Muscle layer of colon (tissue), 2 donors: ENCODE measurements around the gene OTOF.

Experiments
- H3K27ac ChIP-seq: one replicate; pipeline ENCODE4 v1.7.0; 2013; ENCODE audit warnings: low read depth, mild to moderate bottlenecking, low read length, moderate library complexity
- H3K27me3 ChIP-seq, 2 donors: one replicate each; pipeline ENCODE4 v1.7.0; 2013; ENCODE audit warnings: low read length in 2 of 2, mild to moderate bottlenecking in 2 of 2; ENCODE audit not compliant: insufficient read depth in 2 of 2, control insufficient read depth in 1 of 2
- H3K36me3 ChIP-seq: one replicate; pipeline ENCODE4 v1.7.0; 2013; ENCODE audit warnings: mild to moderate bottlenecking, low read length; ENCODE audit not compliant: insufficient read depth
- H3K4me1 ChIP-seq: one replicate; pipeline ENCODE4 v1.7.0; 2013; ENCODE audit warnings: mild to moderate bottlenecking, low read length; ENCODE audit not compliant: insufficient read depth
- H3K4me3 ChIP-seq, 2 donors: one replicate each; pipeline ENCODE4 v1.7.0; 2013; ENCODE audit warnings: low read length in 2 of 2, low read depth in 1 of 2, mild to moderate bottlenecking in 1 of 2, moderate library complexity in 1 of 2
- H3K9ac ChIP-seq: one replicate; pipeline ENCODE4 v1.7.0; 2013; ENCODE audit warnings: low read length
- H3K9me3 ChIP-seq: one replicate; pipeline ENCODE4 v1.7.0; 2013; ENCODE audit warnings: mild to moderate bottlenecking, low read length
- donor health status: abdominal sarcoma.
- donor health status: Adenocarcinoma of cecum.

Gene OTOF

DNA sequence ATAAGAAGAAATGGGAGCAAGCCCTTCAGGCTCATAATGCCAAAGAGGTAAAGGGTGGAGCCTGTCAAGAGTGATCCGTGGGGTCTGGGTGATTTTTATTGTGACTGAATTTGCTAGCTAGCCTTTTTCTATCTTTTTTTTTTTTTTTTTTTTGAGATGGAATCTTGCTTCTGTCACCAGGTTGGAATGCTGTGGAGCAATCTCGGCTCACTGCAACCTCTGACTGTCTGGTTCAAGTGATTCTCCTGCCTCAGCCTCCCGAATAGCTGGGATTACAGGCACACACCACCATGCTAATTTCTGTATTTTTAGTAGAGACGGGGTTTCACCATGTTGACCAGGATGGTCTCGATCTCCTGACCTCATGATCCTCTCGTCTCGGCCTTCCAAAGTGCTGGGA lies 47.1 kb downstream of the OTOF start:
- no peaks in the 10 kb centered on the region for H3K36me3 ChIP-seq
- H3K9me3 ChIP-seq = no peaks in the 10 kb centered on the region
- no peak overlapping the region for H3K27ac ChIP-seq
- no peak overlapping the region for H3K9ac ChIP-seq
- H3K4me1 ChIP-seq = no peaks in the 10 kb centered on the region
- no peaks in the 10 kb centered on the region for H3K27me3 ChIP-seq
- no peak overlapping the region for H3K4me3 ChIP-seq

DNA sequence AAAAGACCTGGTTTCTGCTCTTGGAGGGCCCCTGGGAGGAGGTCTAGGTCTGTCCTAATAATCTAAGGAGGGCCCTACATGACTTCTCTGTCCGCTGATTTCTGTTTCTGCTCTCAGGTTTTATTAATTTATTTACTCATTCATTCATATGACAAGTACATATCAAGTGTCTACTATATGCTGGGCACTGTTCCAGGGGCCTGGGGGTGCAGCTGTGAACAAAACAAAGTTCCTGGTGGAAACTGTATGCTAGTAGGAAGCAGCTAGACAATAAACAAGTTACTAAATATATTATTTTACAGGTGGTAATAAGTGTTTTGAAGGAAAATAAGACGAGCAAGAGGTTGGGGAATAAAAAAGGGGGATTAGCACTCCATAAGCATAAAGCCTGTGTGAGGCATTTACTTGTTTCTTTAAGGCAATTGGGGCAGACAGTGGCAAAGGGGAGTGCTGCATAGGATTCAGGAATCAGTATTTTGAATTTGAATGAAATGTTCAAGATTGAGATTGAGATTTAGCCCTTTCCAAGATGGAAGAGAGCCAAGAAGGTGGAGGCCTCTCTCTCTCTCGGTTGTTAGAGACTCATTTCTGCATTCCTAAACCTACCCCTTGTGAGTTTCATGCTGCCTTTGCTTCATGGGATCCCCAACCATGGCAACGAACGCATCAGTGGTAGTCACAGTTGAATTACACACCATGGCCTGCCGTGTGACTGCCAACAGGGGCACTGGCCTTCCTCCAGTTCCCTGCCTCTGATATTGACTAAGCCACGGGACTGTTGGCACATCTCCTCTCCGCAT lies 47.9 kb downstream of the OTOF start:
- Histone ChIP-seq H3K9me3 (no peaks in the 10 kb centered on the region), H3K36me3 (no peaks in the 10 kb centered on the region), H3K27ac (no peak overlapping the region), H3K27me3 (no peaks in the 10 kb centered on the region), H3K4me1 (no peaks in the 10 kb centered on the region), H3K4me3 (no peak overlapping the region), H3K9ac (no peak overlapping the region)

DNA sequence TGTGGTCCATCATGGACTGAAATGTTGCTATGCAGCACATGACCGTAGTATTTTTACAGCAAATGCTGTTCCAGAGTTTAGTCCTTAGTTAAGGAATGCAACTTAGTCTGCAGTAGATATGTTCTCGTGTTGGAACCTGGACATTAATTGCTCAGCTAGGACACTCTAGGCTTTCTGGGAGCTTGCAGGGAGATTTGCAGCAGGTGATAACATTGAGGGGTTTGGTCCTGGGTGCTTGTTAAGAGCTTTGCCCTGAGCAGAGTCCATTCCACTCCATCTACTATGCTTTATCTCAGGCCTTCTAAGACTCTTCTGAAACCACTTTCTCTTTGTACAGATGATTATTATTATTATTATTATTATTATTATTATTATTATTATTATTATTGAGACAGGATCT lies 49.1 kb downstream of the OTOF start:
- no peaks in the 10 kb centered on the region for H3K9me3 ChIP-seq
- H3K27ac ChIP-seq = no peak overlapping the region
- no peak overlapping the region for H3K9ac ChIP-seq
- H3K4me3 ChIP-seq = no peak overlapping the region
- no peaks in the 10 kb centered on the region for H3K27me3 ChIP-seq
- H3K4me1 ChIP-seq = no peaks in the 10 kb centered on the region
- H3K36me3 ChIP-seq = no peaks in the 10 kb centered on the region

DNA sequence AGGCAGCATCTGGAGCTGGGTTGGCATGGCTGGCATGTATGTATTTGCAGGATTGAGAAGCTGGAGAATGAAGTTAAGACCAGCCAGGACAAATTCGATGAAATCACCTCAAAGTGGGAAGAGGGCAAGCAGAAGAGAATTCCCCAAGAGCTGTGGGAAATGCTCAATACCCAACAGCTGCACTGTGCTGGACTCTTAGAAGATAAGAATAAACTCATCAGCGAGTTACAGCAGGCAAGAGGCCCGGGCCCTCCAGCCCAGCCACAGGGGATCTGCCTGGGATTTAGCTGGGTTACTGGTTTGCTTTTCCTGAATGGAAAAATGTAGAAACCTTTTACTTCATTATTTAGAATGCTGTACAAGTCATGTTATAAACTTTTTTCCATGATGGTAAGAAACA lies 53.7 kb downstream of the OTOF start:
- Histone ChIP-seq H3K27ac (no peak overlapping the region), H3K4me3 (no peak overlapping the region), H3K9me3 (no peaks in the 10 kb centered on the region), H3K9ac (no peak overlapping the region), H3K4me1 (no peaks in the 10 kb centered on the region), H3K27me3 (no peaks in the 10 kb centered on the region), H3K36me3 (no peaks in the 10 kb centered on the region)

DNA sequence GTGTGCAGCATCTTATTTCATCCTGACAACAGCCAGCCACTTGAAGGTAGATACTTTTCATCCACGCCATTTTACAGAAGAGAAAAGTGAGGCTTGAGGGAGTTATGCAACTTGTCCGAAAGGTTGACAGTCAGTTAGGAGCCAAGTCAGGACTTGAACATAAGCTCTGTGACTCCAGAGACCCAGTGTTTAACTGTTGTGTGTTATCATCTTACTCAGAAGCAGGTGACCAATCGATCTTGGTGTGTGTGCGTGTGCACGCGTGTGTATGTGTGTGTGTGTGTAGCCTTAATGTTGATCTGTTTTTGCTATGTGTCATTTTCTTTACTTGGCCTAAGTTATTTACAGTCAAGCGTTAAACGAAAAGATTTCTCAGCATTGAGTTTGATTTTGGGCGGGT lies 54.2 kb downstream of the OTOF start:
- Histone ChIP-seq H3K9ac (no peak overlapping the region), H3K9me3 (no peaks in the 10 kb centered on the region), H3K27ac (no peak overlapping the region), H3K4me3 (no peak overlapping the region), H3K27me3 (no peaks in the 10 kb centered on the region), H3K36me3 (no peaks in the 10 kb centered on the region), H3K4me1 (no peaks in the 10 kb centered on the region)

DNA sequence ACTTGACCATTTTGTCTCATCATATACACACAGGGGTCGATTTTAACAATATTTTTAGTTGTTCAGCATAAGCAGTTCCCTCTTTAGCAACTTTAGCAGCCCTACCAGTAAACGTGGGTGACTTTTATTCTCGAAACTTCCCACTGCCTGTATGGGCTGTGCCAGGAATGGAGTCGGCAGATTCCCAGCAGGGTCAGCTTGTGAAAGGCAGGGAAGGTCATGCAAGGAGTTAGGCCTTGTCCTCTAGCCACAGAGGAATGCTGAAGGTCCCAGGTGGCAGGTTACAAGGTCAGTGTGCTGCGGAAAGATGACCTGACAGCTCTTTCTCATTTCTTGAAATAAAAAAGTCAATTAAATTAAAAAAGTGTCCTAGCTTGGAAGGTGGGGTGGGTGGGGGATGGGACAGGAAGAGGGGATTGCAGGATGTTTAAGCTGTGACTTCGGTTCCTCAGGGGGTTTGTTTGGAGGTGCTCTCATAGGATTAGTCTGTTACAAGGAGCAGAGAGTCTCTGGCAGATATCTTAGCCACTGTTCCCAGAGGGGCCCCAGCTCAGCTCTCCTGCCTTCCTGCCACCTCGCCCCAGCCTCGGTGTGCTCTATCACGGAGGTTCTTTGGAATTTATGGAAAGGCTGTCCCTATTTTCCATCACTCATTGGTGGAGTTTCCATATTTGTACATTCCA lies 54.8 kb downstream of the OTOF start:
- H3K4me3 ChIP-seq = no peak overlapping the region
- H3K27me3 ChIP-seq = no peaks in the 10 kb centered on the region
- H3K9me3 ChIP-seq = no peaks in the 10 kb centered on the region
- no peaks in the 10 kb centered on the region for H3K4me1 ChIP-seq
- H3K36me3 ChIP-seq = no peaks in the 10 kb centered on the region
- no peak overlapping the region for H3K9ac ChIP-seq
- H3K27ac ChIP-seq = no peak overlapping the region

DNA sequence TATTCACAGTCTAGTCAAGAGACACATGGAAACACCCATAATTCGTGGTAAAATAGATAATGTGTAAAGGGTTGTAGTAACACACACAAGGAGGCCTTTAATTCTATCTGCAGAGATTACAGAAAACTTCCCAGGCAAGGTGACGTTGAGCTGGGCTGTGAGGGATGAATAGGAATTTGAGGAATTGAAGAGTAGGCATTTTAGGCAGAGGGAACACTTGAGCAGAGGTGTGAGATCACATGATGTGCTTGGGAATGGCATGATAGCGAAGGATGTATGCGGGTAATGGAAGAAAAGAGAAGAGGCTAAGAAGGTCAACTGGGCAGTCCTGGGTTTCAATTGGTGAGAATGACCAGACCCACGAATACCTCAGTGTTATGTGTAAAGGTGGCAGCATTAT lies 56.0 kb downstream of the OTOF start:
- Histone ChIP-seq H3K4me3 (no peak overlapping the region), H3K36me3 (no peaks in the 10 kb centered on the region), H3K27me3 (no peaks in the 10 kb centered on the region), H3K4me1 (no peaks in the 10 kb centered on the region), H3K27ac (no peak overlapping the region), H3K9me3 (no peaks in the 10 kb centered on the region), H3K9ac (no peak overlapping the region)

DNA sequence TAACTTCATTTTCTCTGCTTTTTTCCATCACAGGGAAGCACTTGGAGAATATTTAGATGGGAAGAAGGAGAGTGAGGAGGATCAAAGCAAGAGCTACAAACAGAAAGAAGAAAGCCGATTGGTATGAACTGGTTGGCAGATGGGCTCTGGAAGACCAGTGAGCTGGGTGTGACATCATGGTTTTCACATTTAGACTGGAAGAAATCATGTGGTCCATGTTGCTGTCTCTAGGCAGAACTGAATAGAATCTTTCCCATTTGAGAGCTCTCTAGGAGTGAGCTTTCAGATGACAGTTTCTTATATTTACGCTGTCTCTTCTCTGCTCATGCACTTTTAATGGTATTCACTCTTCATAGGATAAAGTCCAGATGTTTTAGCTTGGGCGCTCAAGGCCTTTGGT lies 63.6 kb downstream of the OTOF start:
- Histone ChIP-seq H3K36me3 (no peaks in the 10 kb centered on the region), H3K4me1 (no peaks in the 10 kb centered on the region), H3K27ac (no peak overlapping the region), H3K27me3 (no peaks in the 10 kb centered on the region), H3K4me3 (no peak overlapping the region), H3K9me3 (no peaks in the 10 kb centered on the region), H3K9ac (no peak overlapping the region)

DNA sequence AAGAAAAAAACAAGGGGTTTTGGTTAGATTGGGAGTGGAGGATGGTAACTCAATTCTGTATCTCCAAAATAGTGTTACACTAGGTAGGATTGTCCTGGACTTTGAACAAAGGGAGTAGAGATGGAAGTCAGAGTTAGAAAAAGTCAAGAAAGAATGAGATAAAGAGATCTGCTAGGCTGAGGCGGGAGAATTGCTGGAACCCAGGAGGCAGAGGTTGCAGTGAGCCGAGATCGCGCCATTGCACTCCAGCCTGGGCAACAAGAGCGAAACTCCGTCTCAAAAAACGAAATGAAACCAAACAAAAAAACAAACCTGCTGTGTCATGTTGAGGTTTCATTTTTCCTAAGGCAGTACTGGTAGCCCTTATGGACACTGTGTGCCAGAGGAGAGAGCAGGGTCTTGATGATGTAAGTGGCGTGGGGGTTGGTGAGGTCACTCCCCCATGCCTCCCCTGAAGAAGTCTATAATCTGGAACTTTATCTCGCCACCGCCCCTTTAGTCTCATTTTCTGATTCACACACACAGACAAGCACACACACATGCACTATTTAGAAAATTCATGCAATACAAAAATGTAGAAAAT lies 65.7 kb downstream of the OTOF start:
- H3K4me3 ChIP-seq = no peak overlapping the region
- no peaks in the 10 kb centered on the region for H3K27me3 ChIP-seq

DNA sequence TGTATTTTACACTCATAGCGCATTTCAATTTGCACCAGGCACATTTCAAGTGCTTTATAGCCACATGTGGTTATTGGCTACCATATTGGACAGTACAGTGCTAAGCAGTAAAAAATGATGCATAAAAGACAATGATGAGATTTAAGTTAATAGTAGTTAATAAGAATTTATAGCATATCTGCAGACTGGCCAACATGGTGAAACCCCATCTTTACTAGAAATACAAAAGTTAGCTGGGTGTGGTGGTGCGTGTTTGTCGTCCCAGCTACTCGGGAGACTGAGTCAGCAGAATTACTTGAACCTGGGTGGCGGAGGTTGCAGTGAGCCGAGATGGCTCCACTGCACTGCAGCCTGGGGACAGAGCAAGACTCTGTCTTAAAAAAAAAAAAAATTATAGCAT lies 66.5 kb downstream of the OTOF start:
- Histone ChIP-seq H3K27ac (no peak overlapping the region), H3K36me3 (no peaks in the 10 kb centered on the region), H3K4me1 (no peaks in the 10 kb centered on the region), H3K9me3 (no peaks in the 10 kb centered on the region), H3K27me3 (no peaks in the 10 kb centered on the region), H3K4me3 (no peak overlapping the region), H3K9ac (no peak overlapping the region)

More for the DNA sequence above, 65.7 kb downstream of the OTOF start:
- no peaks in the 10 kb centered on the region for H3K4me1 ChIP-seq
- H3K27ac ChIP-seq = no peak overlapping the region
- no peaks in the 10 kb centered on the region for H3K9me3 ChIP-seq
- H3K36me3 ChIP-seq = no peaks in the 10 kb centered on the region
- H3K9ac ChIP-seq = no peak overlapping the region

DNA sequence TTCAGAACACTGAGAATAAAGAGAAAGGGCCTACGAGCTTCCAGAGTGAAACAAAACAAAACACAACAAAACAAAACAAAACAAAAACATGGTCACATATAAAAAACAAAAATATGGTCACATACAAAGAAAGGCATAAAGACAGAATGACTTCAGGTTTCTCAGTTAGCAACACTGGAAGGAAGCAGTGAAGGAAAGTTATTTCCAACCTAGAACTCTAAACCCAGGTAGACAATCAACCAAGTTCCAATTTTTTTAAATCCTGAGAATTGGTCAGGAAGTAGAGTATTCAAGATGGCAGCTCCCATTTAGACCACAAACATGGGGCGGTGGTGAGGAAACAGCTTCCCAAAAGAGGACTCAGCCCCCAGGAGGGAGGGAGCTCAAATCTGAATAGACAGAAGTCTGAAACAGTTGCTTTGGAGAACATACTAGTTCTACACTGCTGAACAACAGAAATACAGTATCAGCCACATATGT lies 67.1 kb downstream of the OTOF start:
- no peak overlapping the region for H3K4me3 ChIP-seq
- H3K27me3 ChIP-seq = no peaks in the 10 kb centered on the region
- no peak overlapping the region for H3K27ac ChIP-seq
- no peak overlapping the region for H3K9ac ChIP-seq
- H3K36me3 ChIP-seq = no peaks in the 10 kb centered on the region
- no peaks in the 10 kb centered on the region for H3K4me1 ChIP-seq
- no peaks in the 10 kb centered on the region for H3K9me3 ChIP-seq
